HuH-7 (cell line): Measurements from ENCODE around the gene ZFR2.
"Not testable (repeated sequence)": the region's sequence is repeated elsewhere in the genome, so short reads cannot be mapped to it uniquely, and the experiment has no call there.

Experiments
- DNase-seq: peaks from one replicate; pipeline ENCODE4 v3.0.0; 2011; ENCODE audit warnings: low spot score

The ZFR2 gene

DNA sequence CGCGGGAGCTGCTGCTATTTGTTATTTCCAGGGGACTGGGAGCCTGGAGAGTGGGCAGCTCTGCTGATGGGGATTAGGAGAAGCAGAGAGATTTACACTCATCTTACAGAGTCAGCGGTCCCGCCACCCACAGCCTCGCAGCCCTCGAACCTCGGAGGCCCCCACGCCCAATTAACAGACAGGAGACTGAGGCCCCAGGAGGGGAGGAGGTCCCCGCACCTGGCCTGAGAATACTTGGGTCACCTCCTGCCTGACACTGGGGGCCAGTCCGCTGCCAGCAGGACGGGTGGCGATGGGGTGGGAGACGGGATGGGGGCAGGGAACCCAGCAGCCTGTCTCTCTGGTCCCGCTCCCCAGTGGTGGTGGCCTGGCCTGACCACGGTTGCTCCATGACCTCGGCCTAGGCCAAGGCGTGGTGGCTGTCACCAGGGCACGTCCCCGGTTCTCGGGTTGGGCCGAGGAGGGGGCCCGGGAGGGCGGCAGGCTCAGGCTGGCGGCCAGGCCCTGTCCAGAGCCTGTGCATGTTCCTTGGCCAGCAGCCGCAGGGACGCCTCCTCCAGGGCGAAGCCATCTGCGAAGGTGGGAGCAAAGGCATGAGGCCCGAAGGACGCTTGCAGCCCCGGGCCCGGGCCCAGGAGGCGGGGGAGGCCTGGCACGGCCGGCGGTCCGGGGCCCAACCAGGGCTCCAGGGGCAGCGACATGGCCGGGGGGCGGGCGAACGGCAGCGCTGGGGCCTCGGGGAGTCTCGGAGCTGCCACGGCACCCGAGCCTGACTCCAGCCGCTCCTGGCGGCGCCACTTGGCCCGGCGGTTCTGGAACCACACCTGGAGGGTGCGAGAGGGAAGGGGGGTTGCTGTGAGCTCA lies 98.5 kb downstream of the ZFR2 start:
- DNase-seq, result no peak

GRCh38 chr19:3769494-3769893 lies 99.3 kb downstream of the ZFR2 start:
- no peak for DNase-seq

DNA sequence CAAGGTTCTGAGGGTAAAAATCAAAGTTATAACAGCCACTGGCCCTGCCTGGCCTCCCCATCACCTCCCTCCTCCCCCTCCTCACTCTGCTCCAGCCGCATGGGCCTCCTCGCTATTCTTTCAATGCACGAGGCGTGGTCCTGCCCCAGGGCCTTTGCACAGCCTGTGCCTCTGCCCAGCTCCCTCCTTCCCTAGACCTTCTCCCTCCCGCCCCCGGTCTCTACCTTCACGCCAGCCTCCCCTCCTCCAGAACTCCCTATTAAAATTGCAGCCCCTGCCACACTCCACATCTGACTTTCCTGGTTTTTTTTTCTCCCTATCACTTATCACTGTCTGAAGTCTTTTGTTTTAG lies 100.1 kb downstream of the ZFR2 start:
- no peak for DNase-seq

GRCh38 chr19:3768015-3768747 lies 100.7 kb downstream of the ZFR2 start:
- DNase-seq, result no peak

GRCh38 chr19:3767050-3767449 lies 101.8 kb downstream of the ZFR2 start:
- DNase-seq, result no peak

GRCh38 chr19:3766520-3766919 lies 102.3 kb downstream of the ZFR2 start:
- no peak for DNase-seq

GRCh38 chr19:3765757-3766156 lies 103.1 kb downstream of the ZFR2 start:
- DNase-seq, result not testable (repeated sequence)

GRCh38 chr19:3765121-3765520 lies 103.7 kb downstream of the ZFR2 start:
- DNase-seq, result no peak

GRCh38 chr19:3762501-3763459 lies 106.1 kb downstream of the ZFR2 start, which contains the start of gene MRPL54:
Gene MRPL54 (plus strand): TSS chr19:3762682. CDS start chr19:3762701, 19 bp downstream.
- peak; percentile 98 for DNase-seq

- no peak for DNase-seq
Observed at GRCh38 chr19:3762130-3762473, 106.7 kb downstream of the ZFR2 start.

- DNase-seq, result peak; percentile 84
Observed at GRCh38 chr19:3761382-3762129, 107.3 kb downstream of the ZFR2 start, which contains the start of gene APBA3. Gene APBA3 (minus strand): TSS chr19:3761692. CDS start chr19:3760264, 1,428 bp downstream.

GRCh38 chr19:3760871-3761361 lies 107.9 kb downstream of the ZFR2 start:
- DNase-seq, result no peak

DNA sequence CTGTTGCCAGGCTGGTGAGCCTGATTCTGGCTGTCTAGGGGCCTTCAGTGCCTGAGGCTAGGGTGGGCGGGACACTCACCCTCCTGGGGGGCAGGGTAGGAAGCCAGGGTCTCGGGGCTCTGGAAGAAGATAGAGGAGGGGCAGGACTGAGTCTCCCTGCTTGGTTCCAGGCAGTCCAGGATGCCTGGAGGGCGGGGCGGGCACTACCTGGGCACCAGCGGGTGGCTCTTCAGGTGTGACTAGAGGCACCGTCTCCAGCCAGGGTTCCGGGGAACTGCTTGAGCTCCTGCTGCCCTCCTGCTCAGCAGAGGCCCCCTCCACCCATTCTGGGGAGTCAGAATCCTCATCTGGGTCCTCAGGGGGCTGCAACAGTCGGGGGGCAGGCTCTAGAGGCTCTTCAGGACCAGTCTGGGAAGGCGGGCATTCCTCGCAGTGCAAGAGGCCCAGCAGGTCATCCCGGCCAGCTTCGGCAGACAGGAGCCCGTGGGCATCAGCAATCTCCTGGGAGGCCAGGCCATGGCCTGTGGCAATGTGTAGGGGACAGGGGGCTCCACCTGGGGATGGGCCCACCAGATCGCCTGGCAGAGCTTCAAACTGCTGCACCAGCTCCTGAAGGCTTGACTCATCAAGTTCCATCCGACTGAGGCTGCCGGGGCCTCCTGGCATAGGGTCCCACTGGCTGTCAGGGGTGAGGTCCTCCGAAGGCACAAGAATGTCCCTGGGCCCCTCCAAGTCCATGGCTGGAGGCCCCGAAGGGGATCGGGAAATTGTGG lies 109.2 kb downstream of the ZFR2 start:
- DNase-seq, result no peak

DNA sequence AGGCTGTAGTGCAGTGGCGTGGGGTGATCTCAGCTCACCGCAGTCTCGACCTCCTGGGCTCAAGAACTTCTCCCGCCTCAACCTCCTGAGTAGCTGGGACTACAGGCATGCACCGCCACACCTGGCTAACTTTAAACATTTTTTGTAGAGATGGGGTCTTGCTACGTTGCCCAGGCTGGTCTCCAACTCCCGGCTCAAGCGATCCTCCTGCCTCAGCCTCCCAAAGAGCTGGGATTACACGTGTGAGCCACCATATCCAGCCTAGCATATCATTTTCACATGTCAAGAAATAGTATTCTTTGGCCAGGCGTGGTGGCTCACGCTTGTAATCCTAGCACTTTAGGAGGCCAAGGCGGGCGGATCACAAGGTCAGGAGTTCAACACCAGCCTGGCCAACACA lies 110.5 kb downstream of the ZFR2 start:
- DNase-seq, result not testable (repeated sequence)

GRCh38 chr19:3757705-3758104 lies 111.1 kb downstream of the ZFR2 start:
- DNase-seq, result not testable (repeated sequence)
